Muscle of leg (tissue), 11 donors: ENCODE measurements around the gene SPATC1L. TPM values are rescaled to one million over a fixed set of nuclear protein-coding genes. Genes with fewer than 3 reads are reported as not detected.
"Not testable (repeated sequence)": the region's sequence is repeated elsewhere in the genome, so short reads cannot be mapped to it uniquely, and the experiment has no call there.

Experiments used
- DNase-seq: peaks from one replicate; pipeline ENCODE4 v3.0.0; 2013
- H3K27ac ChIP-seq: one replicate; pipeline ENCODE4 v1.5.1; 2013; ENCODE audit warnings: mild to moderate bottlenecking, low read length, control low read depth
- H3K27me3 ChIP-seq: one replicate; pipeline ENCODE4 v1.6.1; 2013; ENCODE audit warnings: low read length; ENCODE audit not compliant: control insufficient read depth, insufficient read depth
- H3K36me3 ChIP-seq: one replicate; pipeline ENCODE4 v1.6.1; 2013; ENCODE audit warnings: low read length; ENCODE audit not compliant: control insufficient read depth, insufficient read depth
- H3K4me1 ChIP-seq: one replicate; pipeline ENCODE4 v1.6.1; 2013; ENCODE audit warnings: low read length; ENCODE audit not compliant: control insufficient read depth, insufficient read depth
- H3K4me3 ChIP-seq: one replicate; pipeline ENCODE4 v1.5.1; 2013; ENCODE audit warnings: low read length, control low read depth
- H3K9me3 ChIP-seq: replicated peaks from 2 replicates; pipeline ENCODE4 v1.6.1; 2013; ENCODE audit warnings: low read depth, low read length; ENCODE audit not compliant: control insufficient read depth
- WGBS: methylation state at CpG from one replicate; pipeline ENCODE4 v1.1.5; 2013; ENCODE audit warnings: missing lambda C conversion rate; ENCODE audit not compliant: insufficient coverage; 5-methylcytosine and 5-hydroxymethylcytosine counted together
- polyA plus RNA-seq, 8 donors: library from polyadenylated mRNA; unstranded; fragments of 120-200 nt; gene quantifications; one replicate each; pipeline versions ENCODE4 v1.2.1 to v1.2.3, GENCODE V29; 2013; ENCODE audit warnings: inconsistent platforms in 1 of 8, low replicate concordance in 1 of 8; ENCODE audit not compliant: insufficient read length in 8 of 8, insufficient read depth in 1 of 8
- total RNA-seq: library from RNA; stranded (reverse); fragments of 120-200 nt; gene quantifications from one replicate; pipeline ENCODE4 v1.2.4, GENCODE V29; 2013

SPATC1L gene
- total and polyA plus RNA-seq, 9 donors = 5.7 to 17.2 (median 10.8) TPM

DNA sequence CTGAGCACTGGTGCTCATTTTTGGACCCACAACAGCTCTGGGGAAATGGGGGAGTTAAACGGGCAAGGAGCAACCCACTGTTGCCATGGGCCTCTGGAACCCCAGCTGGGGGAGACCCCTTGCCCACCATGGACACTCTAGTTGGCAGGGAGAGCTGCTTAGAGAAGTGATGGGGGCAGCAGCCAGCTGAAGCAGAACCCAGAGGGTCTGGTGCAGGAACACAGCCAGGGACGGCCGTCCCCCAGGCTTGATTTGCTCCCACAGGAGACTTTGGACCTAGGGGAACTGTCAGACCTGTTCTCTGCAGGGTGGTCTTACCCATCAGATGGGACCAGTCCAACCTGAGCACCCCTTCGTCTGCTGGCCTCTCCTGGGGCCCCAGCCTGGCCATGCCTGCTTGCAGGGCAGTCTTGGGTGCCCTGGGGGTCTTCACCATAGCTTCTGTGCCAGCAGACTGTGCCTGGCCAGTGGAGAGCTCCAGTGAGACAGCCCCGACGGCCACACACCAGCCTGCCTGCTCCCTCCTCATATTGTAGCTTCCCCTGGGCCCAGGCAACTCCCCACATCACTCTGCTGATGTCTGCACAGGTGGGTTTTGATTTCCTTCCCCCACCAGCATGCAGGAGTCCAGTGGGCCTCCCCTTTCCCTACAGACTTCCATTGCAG is 11.3 kb downstream of the SPATC1L start:
- H3K9me3 ChIP-seq = peaks cover 13% of the 10 kb centered on the region
- H3K4me1 ChIP-seq = no peaks in the 10 kb centered on the region
- H3K4me3 ChIP-seq = no peak overlapping the region
- H3K27ac ChIP-seq = no peak overlapping the region
- H3K27me3 ChIP-seq = no peaks in the 10 kb centered on the region
- peaks cover 2% of the 10 kb centered on the region for H3K36me3 ChIP-seq
- WGBS = 87% methylated on average over 4 of the region's 6 CpGs
- no peak for DNase-seq

DNA sequence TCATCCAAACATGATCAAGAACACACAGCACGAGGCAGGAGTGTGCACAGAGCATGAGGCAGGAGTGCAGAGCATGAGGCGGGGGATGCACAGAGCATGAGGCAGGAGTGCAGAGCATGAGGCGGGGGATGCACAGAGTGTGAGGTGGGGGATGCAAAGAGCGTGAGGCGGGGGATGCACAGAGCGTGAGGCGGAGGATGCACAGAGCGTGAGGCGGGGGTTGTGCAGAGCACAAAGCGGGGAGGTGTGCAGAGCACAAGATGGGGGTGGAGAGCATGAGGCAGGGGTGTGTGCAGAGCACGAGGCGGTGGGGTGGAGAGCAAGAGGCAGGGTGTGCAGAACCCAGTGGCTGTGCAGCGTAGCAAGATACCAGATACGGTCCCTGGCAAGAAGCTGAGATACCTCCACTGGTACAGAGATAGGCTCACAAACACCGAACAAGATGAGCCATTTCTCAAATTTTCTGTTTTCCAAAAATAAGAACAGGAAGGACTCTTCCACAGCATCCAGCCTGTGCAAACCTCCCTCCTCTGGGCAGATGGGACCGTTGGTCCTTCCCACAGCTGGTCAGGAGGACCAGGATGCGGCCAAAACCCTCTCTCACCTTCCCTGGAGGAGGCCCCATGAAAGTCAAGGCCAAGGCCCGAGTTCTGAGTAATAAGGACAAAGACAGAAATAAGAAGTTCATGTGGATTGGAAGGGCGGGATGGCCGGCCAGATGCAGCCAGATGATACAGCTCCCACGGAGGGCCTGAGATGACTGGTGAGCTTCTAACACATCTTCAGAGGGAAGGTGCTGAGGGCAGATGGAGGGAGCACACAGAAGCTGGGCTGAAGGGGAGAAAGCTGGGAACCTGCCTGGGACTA is 12.0 kb downstream of the SPATC1L start:
- no peak for DNase-seq
- WGBS = 84% methylated on average over 15 of the region's 21 CpGs
- Histone ChIP-seq H3K27me3 (no peaks in the 10 kb centered on the region), H3K27ac (no peak overlapping the region), H3K36me3 (peaks cover 2% of the 10 kb centered on the region), H3K9me3 (peaks cover 13% of the 10 kb centered on the region), H3K4me1 (no peaks in the 10 kb centered on the region), H3K4me3 (no peak overlapping the region)

GRCh38 chr21:46171585-46171984 is 12.7 kb downstream of the SPATC1L start:
- DNase-seq = no peak
- no peaks in the 10 kb centered on the region for H3K4me1 ChIP-seq
- no peaks in the 10 kb centered on the region for H3K27me3 ChIP-seq
- no peak overlapping the region for H3K27ac ChIP-seq
- peaks cover 9% of the 10 kb centered on the region for H3K9me3 ChIP-seq
- peaks cover 2% of the 10 kb centered on the region for H3K36me3 ChIP-seq
- no peak overlapping the region for H3K4me3 ChIP-seq
- no CpG with 5 or more reads among the region's 2 CpGs for WGBS

- H3K36me3 ChIP-seq, H3K4me3 ChIP-seq, H3K27me3 ChIP-seq, H3K27ac ChIP-seq, DNase-seq, H3K4me1 ChIP-seq, H3K9me3 ChIP-seq: not testable (repeated sequence)
- 60% methylated on average over 1 of the region's 1 CpG for WGBS
These were observed 13.6 kb downstream of the SPATC1L start for GRCh38 chr21:46170436-46171193.

GRCh38 chr21:46168659-46169386 is 15.4 kb downstream of the SPATC1L start:
- DNase-seq = no peak
- Histone ChIP-seq H3K4me1 (no peaks in the 10 kb centered on the region), H3K36me3 (peaks cover 2% of the 10 kb centered on the region), H3K27me3 (no peaks in the 10 kb centered on the region), H3K4me3 (no peak overlapping the region), H3K27ac (no peak overlapping the region), H3K9me3 (no peaks in the 10 kb centered on the region)
- 20% methylated on average over 1 of the region's 8 CpGs for WGBS

- WGBS = 79% methylated on average over 9 of the region's 14 CpGs
- H3K27me3 ChIP-seq = no peaks in the 10 kb centered on the region
- no peak overlapping the region for H3K4me3 ChIP-seq
- H3K27ac ChIP-seq = no peak overlapping the region
- H3K4me1 ChIP-seq = no peaks in the 10 kb centered on the region
- no peaks in the 10 kb centered on the region for H3K9me3 ChIP-seq
- DNase-seq = no peak
- peaks cover 2% of the 10 kb centered on the region for H3K36me3 ChIP-seq
These were observed 16.0 kb downstream of the SPATC1L start for GRCh38 chr21:46168238-46168637.

- no peak for DNase-seq
- Histone ChIP-seq H3K36me3 (peaks cover 2% of the 10 kb centered on the region), H3K9me3 (no peaks in the 10 kb centered on the region), H3K4me1 (peaks cover 2% of the 10 kb centered on the region), H3K4me3 (no peak overlapping the region), H3K27me3 (peaks cover 15% of the 10 kb centered on the region), H3K27ac (no peak overlapping the region)
These were observed 19.2 kb downstream of the SPATC1L start for GRCh38 chr21:46165098-46165497.

GRCh38 chr21:46163380-46163779 is 20.9 kb downstream of the SPATC1L start:
- DNase-seq = no peak
- Histone ChIP-seq H3K27me3 (peaks cover 15% of the 10 kb centered on the region), H3K36me3 (peaks cover 5% of the 10 kb centered on the region), H3K9me3 (no peaks in the 10 kb centered on the region), H3K4me3 (no peak overlapping the region), H3K27ac (no peak overlapping the region), H3K4me1 (peaks cover 2% of the 10 kb centered on the region)
- WGBS = 39% methylated on average over 2 of the region's 4 CpGs

GRCh38 chr21:46161633-46162592 is 22.3 kb downstream of the SPATC1L start:
- Histone ChIP-seq H3K27ac (no peak overlapping the region), H3K4me1 (peaks cover 2% of the 10 kb centered on the region), H3K36me3 (peaks cover 3% of the 10 kb centered on the region), H3K9me3 (no peaks in the 10 kb centered on the region), H3K4me3 (no peak overlapping the region), H3K27me3 (peaks cover 15% of the 10 kb centered on the region)
- peak; percentile 44 for DNase-seq
- WGBS = 68% methylated on average over 46 of the region's 72 CpGs
